Fibroblast of villous mesenchyme (primary cell): Measurements from ENCODE around the gene CFAP100. TPM values are rescaled to one million over a fixed set of nuclear protein-coding genes. Genes with fewer than 3 reads are reported as not detected.

Experiments
- DNase-seq: peaks from one replicate; pipeline ENCODE4 v3.0.0-alpha.2; 2010; ENCODE audit warnings: low read depth
- H3K4me3 ChIP-seq: 2 replicates; pipeline ENCODE4 v1.5.1; 2011; ENCODE audit warnings: low read depth, mild to moderate bottlenecking, low read length
- CTCF ChIP-seq: IDR thresholded peaks from 2 replicates; pipeline ENCODE4 v1.5.1; 2012; ENCODE audit warnings: low read depth, mild to moderate bottlenecking, low read length; ENCODE audit not compliant: insufficient read depth
- total RNA-seq: library from RNA; depleted of rRNA; stranded (reverse); fragments of >200 nt; gene quantifications from 2 replicates; pipeline ENCODE4 v1.2.3, GENCODE V29; 2012

Gene CFAP100
- total RNA-seq, 1 donor, result not detected

GRCh38 chr3:126376444-126376843, 18.3 kb upstream of the CFAP100 start:
- TF ChIP-seq CTCF, result no peak
- no peak overlapping the region for H3K4me3 ChIP-seq
- no peak for DNase-seq

DNA sequence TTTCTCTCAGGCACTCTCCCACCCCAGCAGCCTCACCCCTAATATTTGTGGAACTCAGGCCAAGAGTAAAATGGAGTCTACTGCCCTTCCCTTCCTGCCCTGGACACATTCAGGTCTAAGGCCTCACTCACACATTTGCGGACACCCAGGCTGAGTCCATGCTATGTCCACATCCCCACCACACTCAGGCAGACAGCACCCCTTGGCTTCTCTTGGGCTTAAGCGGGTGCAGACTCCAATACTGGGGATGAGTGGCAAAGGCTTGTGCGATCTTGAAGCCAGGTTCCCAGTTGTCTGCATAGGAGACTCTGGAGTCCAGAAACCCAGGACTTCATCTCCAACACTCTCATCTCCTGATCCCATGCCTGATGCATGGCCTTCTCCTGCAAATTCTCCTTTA, 17.5 kb upstream of the CFAP100 start:
- no peak for DNase-seq
- no peak overlapping the region for H3K4me3 ChIP-seq
- TF ChIP-seq CTCF, result no peak

GRCh38 chr3:126378341-126378751, 16.4 kb upstream of the CFAP100 start:
- TF ChIP-seq CTCF, result no peak
- no peak overlapping the region for H3K4me3 ChIP-seq
- no peak for DNase-seq

- no peak for TF ChIP-seq CTCF
- no peak overlapping the region for H3K4me3 ChIP-seq
- no peak for DNase-seq
Observed at GRCh38 chr3:126380011-126380768, 14.5 kb upstream of the CFAP100 start.

GRCh38 chr3:126381966-126382365, 12.7 kb upstream of the CFAP100 start:
- H3K4me3 ChIP-seq, result no peak overlapping the region
- no peak for DNase-seq
- TF ChIP-seq CTCF, result no peak

DNA sequence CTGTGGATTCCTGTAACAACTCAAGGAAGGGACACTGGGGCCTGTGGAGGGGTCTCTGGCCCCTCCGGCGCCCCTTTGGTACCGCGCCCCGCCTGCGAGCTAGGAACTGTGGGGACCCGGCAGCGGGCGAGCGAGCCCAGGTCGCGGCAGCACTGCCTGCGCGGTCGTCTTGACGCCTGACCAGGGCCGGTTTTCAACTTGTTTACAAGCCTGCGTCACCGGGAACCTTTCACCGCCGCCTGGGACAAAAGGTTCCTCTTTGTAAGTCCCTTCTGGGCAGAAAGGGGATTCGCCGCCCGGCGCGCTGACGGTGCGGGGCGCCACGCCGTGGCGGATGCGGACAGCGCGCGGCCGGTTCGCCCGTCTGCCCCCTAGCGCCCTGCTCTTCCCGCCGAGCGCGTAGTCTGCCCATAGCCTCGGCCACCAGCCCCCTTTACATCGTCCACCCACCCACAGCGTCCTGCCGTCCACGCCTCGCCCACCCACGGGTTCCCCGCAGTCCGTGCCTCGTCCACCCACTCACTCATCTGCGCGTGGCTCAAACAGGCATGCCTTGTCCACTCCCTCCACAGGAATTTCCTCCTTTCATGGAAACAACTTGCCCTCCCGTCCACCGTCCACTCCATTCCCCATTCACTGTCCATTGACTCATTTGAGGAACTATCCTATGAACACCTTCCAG, 5.5 kb upstream of the CFAP100 start:
- H3K4me3 ChIP-seq, result peak overlapping the region; percentile 45
- TF ChIP-seq CTCF, result peak; percentile 95
- peak; percentile 92 for DNase-seq
